ENCODE measurements around the gene SKP1. TPM values are rescaled to one million over a fixed set of nuclear protein-coding genes. Genes with fewer than 3 reads are reported as not detected.
A peak's percentile ranks its signal among the peaks of the same experiment; 100 is the strongest.
"Not testable (repeated sequence)": the region's sequence is repeated elsewhere in the genome, so short reads cannot be mapped to it uniquely, and the experiment has no call there.

The SKP1 gene
- 40.7 TPM for total RNA-seq

DNA sequence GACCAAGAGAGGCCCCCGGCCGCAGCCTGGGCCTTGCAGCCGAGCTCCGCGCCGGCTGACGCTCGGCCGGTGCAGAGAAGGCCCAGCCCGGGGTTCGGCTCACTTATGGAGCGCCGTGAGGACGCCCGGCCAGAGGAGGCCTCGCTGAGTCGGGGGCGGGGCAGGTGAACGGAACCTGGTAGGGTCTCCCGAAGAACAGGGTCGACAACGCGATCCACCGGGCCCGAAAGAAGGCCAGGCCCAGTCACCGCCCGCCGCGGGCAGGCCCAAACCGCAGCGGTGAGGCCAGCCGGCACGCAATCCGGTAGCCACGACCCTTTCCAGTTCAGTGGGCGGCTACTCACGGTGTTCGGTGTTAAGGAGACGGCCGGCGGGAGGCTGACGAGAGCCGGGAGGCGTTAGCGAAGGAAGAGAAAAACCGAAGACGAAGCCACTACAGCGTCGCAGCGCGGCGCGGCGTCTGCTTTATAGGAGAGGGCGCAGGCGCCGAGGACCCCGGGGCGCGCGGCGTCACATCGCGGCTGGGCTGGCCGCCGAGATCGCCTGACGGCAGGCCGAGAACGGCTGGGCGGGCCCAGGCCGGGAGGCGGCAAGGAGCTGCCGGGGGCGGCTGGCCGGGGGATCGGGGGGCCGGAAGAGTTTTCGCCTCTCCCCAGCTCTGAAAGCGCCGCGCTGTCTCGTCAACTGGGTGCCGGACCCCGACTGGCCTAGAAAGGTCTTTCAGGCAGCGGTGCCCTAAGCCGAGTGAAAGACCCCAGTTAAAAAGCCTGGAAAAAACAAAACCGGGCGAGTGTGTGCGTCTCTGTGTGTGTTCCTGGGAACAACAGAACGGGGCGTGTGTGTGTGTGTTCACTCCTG lies at the start of gene SKP1:
Gene SKP1 (minus strand): TSS at position 440 of the 858 bp plus-strand sequence. CDS start 2,928 bp downstream, outside the sequence.
- DNase-seq (ENCODE audit: low read depth in 2 of 3, low spot score in 2 of 3), result peak; percentile 88 to 90 (median 89)

DNA sequence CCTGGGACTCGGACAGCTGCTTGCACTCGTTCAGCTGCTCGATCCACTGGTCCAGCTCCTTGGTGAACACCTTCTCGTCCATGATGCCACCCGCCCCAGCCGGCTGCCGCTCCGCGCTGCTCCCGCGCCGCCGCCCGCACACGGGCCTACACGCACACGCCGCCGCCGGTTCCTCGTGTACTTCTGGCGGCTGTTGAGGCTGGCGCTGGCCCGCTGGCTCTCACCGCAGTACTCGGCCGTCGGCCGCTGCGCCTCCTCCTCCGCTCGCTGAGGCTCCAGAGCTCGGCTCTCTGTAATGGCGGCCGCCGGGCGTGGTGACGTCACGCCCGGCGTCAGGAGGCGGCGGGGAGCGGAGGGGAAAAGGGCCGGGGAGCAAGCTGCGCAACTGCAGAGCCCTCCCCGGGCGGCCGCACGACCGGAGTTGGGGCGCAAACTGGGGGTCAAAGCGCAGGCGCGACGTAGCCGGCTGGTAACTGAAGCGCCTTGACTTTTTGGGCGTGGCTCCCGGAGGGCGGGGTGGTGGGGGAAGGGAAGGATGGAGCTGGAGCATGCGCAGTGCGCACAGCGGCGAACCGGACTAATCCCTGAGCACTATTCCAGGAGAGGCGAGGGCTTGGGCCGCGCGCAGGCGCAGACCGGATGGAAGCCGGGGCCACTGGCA lies 49.2 kb upstream of the SKP1 start, which contains the start of gene PPP2CA:
Gene PPP2CA (minus strand): TSS at position 294 of the 661 bp plus-strand sequence. CDS start 212 bp downstream, at position 82.
- DNase-seq (ENCODE audit: low read depth in 2 of 3, low spot score in 2 of 3), result peak; percentile 99

DNA sequence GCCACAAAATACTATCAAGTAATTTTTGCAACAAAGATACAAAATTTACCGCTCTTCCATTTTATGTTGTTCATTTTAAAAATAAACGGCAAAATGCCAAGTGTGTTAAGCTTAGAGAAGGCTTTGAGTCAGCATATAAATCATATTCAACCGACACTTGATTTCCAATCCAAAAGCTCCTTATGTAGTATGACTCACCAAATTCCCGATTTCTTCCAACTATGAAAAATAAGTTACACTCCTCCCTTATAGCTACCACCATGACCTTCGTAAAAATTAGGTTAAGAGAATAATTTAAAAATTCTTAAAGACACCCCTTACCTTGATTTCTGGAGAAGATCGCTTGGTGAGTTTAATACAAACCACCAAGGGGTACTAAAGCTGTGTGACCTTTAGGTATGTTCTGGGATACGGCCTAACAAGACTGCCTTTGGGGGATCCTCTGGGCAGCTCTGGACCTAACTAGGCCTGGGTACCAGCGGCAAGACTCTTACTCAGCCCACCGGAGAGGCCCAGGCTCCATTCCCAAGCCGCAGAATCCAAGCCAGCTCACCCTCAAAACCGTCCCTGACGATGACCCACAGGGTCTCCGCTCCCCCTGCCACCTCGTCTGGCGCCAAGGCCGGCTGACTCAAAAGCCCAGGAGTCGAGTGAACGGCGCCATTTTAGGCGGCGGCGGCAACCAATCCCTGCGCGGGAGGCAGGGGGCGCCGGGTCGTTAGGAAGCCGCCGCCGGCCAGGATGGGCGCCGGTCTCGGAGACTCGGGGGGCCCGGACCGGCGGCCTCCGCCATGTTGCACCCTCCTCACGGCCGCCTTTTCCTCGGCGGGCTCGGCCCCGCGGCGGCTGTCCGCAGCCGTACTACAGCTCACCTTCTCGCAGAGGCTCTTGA lies 48.4 kb upstream of the SKP1 start:
- peak; percentile 33 to 80 (median 80) for DNase-seq (ENCODE audit: low read depth in 2 of 3, low spot score in 2 of 3)

DNA sequence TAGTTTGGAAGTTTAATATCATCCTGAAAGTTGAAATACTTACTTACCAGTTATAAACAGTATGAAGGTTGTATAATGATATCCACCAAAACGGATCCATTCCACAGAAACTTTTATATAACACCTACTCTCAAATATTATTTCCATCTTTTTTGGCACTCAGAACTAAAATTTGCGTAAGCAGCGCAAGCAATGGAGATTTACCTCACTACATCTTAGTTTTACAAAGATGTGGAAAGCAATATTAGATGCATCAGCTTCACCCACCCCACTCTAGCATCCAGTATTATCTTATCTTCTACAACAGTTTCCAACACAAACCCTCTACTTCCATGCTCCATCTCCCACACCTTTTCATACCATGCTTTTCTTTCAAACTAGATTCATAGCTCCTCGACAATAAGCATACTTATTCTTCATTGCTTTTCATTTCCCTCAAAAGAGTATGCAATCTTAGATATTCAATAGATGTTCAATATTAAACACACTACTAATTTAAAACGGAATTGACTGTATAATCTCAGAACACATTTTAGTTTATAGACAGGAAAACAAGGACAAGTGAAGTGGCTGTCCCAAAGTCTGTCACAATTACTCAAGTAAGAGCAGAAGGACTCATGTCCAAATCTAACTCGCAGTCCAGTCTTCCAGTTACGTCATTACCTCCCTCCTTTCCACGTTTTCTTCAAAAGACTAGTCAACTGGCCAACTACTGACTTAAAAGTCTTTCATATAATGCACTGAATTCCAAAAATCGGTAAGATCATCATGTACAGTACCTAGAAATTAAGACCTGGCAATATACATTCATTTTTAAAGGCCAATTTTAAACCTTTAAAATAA lies 46.9 kb upstream of the SKP1 start:
- DNase-seq (ENCODE audit: low read depth in 2 of 3, low spot score in 2 of 3), result no peak

DNA sequence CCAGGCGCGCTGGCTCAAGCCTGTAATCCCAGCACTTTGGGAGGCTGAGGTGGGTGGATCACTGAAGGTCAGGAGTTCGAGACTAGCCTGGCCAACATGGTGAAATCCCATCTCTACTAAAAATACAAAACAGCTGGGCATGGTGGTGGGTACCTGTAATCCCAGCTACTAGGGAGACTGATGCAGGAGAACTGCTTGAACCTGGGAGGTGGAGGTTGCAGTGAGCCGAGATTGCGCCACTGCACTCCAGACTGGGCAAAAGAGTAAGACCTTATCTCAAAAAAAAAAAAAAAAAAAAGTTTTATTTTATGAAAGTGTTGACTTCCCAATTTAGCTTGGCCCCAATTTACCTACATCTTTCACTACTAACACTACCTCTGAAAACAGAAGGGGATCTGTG lies 44.9 kb upstream of the SKP1 start:
- not testable (repeated sequence) for DNase-seq (ENCODE audit: low read depth in 2 of 3, low spot score in 2 of 3)

DNA sequence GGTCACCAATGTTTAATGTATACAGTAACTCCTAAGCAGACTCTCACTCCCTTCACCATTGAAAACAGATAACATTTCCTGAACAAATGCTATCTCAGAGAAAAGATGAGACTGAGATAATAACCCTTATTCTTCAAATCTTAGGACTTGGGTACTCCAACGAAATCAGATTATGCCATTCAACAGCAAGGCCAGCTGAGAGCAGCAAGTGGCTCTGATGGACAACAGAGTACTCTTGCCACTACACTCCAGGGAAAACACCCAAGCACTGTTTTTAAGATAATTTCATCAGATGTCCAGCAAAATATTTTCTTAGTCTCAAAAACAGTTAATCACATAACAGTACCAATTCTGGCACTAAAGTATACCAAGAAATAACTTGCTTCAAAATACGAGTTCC lies 39.0 kb upstream of the SKP1 start:
- no peak for DNase-seq (ENCODE audit: low read depth in 2 of 3, low spot score in 2 of 3)

DNA sequence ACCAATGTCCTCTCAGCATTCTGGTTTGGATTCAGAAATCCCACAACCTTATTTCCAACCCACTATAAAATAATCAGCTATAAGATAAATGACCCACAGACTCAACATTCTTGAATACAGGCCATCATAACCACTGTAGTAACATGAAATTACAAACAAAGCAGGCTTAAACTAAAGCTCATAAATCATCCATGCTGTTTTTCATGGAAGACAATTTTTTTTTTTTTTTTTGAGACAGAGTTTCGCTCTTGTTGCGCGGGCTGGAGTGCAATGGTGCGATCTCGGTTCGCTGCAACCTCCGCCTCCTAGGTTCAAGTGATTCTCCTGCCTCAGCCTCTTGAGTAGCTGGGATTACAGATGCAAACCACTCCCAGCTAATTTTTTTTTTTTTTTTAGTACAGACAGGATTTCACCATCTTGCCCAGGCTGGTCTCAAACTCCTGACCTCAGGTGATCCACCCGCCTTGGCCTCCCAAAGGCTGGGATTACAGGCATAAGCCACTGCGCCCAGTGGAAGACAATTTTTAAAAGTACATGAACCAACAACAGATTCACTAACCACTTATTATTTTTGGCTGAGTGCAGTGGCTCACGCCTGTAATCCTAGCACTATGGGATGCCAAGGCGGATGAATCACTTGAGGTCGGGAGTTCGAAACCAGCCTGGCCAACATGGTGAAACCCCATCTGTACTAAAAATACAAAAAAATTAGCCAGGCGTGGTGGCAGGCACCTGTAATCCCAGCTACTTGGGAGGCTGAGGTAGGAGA lies 34.7 kb upstream of the SKP1 start:
- DNase-seq (ENCODE audit: low read depth in 2 of 3, low spot score in 2 of 3), result not testable (repeated sequence)

DNA sequence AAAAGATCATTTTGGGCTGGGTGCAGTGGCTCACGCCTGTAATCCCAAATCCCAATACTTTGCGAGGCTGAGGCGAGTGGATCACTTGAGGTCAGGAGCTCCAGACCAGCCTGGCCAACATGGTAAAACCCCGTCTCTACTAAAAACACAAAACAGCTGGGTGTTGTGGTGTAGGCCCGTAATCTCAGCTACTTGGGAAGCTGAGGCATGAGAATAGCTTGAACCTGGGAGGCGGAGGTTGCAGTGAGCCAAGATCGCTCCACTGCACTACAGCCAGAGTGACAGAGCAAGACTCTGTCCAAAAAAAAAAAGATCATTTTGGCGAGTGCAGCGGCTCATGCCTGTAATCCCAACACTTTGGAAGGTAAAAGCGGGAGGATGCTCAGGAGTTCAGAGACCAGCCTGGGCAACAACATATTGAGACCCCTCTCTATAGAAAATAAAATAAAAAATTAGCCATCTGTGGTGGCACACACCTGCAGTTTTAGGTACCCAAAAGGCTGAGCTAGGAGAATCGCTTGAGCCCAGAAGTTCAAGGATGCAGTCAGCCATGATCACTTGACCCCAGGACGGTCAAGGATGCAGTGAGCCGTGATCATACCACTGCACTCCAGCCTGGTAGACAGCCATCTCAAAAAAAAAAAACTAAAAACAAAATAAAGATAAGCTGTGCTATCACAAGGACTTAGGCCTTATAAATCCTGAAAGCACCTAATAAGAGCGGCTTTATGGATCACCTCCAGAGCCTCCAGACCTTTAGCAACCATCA lies 32.9 kb upstream of the SKP1 start:
- no peak for DNase-seq (ENCODE audit: low read depth in 2 of 3, low spot score in 2 of 3)

DNA sequence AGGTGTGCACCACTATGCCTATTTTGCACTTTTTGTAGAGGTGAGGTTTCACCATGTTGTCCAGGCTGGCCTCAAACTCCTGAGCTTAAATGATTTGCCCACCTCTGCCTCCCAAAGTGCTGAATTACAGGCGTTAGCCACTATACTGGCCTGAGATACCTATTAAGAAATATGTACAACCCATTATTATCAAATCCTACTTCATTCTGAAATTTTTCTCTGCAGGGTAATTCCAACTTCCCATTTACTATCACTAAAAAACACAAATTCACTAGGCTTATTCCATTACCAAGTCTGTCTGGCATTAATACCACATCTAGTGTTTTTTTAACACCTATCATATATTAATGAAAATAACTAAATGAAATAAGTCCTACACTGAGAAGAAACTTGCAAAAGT lies 30.9 kb upstream of the SKP1 start:
- DNase-seq (ENCODE audit: low read depth in 2 of 3, low spot score in 2 of 3), result no peak

DNA sequence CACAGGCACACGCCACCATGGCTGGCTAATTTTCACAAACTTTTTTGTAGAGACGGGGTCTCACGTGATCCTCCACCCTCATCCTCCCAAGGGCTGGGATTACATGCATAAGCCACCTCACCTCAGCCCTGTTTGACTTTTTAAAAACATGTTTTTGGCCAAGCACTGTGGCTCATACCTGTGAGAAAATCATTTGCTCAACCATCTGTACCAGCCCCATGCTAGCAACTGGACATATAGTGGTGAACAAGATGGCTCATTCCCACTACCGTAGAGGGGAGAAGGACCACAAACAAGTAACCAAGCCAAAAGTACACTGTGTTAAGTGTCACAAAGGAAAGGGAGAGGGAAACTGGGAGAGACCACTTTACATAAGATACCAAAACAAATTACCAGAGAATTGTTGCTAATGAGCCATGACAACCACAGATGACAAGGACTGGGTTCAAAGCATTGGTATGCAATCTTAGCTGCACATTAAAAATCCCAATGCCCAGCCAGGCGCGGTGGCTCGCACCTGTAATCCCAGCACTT lies 29.9 kb upstream of the SKP1 start:
- no peak for DNase-seq (ENCODE audit: low read depth in 2 of 3, low spot score in 2 of 3)

DNA sequence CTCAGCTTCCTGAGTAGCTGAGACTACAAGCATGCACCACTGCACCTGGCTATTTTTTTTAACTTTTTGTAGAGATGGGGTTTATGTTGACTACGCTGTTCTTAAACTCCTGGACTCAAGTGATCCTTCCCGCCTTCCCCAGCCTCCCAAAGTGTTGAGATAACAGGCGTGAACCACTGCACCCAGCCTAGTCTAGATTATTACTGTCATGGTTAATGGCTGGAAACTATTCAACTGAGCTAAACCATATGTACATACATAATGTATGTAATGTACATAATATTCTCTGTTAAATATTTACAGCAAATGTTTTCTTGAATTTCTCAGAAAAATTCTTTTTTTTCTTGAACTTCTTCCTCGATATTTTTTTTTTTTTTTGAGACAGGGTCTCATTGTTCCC lies 27.8 kb upstream of the SKP1 start:
- DNase-seq (ENCODE audit: low read depth in 2 of 3, low spot score in 2 of 3), result no peak

DNA sequence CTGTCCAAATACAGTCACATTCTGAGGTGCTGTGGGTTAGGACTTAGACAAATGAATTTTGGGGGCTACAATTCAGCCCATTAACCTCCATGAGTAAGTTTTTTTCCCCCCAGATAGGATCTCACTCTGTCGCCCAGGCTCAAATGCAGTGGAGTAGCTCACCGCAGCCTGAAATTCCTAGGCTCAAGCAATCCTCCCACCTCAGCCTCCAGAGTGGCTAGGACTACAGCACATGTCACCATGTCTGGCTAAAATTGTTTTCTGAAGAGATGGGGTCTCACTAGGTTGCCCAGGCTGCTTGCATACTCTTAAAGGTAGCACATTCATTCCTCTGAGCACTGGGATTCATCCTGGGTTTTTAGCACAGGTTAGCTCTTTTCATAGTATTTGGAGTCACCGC lies 26.9 kb upstream of the SKP1 start:
- DNase-seq (ENCODE audit: low read depth in 2 of 3, low spot score in 2 of 3), result no peak

DNA sequence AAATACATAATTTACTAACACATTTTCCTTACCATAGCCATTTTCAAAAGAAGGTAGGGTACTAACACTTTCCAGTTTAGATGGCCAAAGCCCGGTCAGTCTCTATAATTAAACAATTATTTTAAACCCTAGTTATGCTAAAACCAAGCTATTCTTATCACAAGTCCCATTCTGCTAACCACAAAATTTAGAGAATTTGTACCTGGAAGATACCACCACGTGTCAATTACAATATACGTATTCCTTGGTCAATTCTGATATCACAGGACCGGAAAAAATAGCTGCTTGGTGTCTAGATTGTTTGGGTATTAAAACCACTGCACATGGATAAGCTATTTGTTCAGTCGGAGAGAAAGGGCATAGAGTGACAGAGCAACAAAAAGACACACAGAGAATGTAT lies 18.9 kb upstream of the SKP1 start:
- no peak for DNase-seq (ENCODE audit: low read depth in 2 of 3, low spot score in 2 of 3)

DNA sequence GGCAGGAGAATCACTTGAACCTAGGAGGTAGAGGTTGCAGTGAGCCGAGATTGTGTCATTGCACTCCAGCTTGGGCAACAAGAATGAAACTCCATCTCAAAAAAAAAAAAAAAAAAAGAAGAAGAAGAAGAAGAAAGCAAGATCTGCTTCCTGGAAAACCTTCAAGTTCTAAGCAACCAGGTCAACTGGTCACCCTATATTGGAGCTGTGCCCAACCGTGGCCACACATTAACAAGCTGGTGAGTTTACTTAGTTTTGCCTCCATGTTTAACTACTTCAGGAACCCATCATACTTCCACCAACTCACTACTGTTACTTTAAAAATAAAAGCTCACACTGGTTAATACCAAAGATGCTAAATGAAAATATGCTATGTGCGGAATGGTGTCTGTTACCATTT lies 12.3 kb upstream of the SKP1 start:
- no peak for DNase-seq (ENCODE audit: low read depth in 2 of 3, low spot score in 2 of 3)

DNA sequence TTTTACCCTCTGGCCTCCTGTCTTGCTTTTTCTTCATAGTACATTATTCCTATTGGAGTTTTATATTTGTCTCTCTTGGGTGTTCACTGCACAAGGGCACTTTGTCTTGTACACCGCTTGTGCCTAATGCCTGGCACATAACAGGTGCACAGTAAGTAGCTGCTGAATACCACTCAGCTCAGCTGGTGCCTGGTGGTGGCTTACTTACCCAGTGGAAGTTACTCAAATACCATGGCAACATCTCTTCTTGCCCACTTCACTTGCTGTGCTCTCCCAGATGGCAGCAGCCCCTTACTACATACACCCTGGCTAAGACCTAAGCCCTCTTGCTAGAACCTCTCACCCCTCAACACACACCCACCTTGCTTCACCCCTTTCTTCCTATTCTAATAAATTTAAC lies 11.3 kb upstream of the SKP1 start:
- DNase-seq (ENCODE audit: low read depth in 2 of 3, low spot score in 2 of 3), result no peak

DNA sequence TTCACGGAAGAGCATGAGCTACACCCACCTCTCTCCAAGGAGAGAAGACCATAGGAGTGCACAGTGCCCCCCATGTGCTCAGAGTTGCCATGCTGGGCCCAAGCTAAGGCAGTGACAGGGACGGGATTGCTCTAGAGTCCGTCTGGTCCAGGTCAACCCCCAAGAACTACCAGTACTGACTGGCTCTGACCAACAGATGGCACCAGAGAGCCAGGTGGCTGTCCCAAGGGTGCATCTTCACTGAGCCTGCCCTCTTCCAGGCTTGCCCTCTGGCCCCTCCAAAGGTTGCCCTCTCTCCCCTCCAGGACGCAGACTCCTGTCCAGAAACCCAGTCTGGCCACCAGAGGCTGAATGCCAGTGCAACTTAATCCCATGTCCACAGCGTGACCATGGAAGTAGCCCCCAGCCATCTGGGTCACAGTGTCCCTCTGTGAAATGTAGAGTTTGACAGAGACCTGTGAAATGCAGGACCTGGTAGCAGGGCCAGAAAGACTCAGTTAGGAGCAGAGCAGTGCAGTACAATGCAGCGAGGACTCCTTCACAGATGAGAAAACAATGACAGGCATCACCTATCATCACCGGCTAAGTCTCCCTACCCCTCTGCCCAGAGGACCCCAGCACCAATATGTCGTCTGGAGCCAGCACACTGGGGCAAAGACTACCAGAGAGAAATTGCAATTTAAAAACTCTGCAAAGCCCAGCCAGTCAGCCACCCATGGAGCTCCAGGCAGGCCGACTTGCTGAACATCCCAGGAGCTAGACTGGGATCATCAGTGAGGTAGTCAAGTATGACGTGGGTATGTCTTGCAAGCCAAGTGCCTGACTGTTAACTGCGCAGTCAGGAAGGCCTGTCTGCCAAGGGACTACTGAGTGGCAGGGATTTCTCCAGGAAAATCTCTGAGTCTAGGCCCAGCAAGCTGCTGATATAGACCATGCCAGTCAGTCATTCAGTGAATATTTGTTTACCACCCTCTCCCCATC lies 7.7 kb upstream of the SKP1 start:
- DNase-seq (ENCODE audit: low read depth in 2 of 3, low spot score in 2 of 3), result peak; percentile 59 to 79 (median 61)

DNA sequence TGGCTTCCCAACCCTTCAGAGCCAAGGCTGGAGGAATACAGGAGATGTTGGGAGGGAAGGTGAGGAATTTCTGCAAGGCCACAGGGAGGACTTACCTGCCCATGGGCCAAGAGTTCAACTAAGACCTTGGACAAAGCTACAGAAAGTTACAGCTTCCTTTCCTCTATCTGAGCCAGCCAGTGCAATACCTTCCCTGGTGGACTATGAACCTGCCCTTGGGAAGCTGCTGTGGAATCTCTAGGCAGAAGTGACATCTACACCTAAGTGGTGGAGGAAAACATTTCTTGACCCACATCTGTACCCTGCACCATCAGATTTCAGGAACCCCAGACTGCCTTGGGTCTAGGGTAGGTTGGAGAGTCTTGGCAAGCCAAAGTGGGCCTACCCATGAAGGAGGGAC lies 6.7 kb upstream of the SKP1 start:
- DNase-seq (ENCODE audit: low read depth in 2 of 3, low spot score in 2 of 3), result no peak
